PC-9 (cell line): ENCODE measurements around the gene M1AP. TPM values are rescaled to one million over a fixed set of nuclear protein-coding genes. Genes with fewer than 3 reads are reported as not detected.

Source experiments
- BruUV-seq: library from RNA; stranded (reverse); fragments of 400-500 nt; replicated peaks from 2 replicates; lab custom pipeline; 2021; lab: Mats Ljungman, UMichigan
- CTCF ChIA-PET: fragments of 300-600 bp; sonication (Branson Sonifier 250); formaldehyde crosslinking; loops from one replicate; lab custom pipeline; 2022; ENCODE audit warnings: antibody characterized with exemption; lab: Charles Lee
- POLR2A ChIA-PET: fragments of 300-600 bp; sonication (Branson Sonifier 250); formaldehyde crosslinking; loops from one replicate; lab custom pipeline; 2022; ENCODE audit warnings: antibody characterized with exemption; ENCODE audit not compliant: unreplicated experiment; lab: Charles Lee
- DNase-seq, 2 experiments: peaks; one replicate each; pipeline versions ENCODE4 v3.0.0 to v3.0.0-alpha.2; 2015 to 2022; ENCODE audit warnings: mixed read lengths in 1 of 2
- H2AFZ ChIP-seq: fragments of 200-600 bp; sonication (generic); 2 replicates; pipeline ENCODE4 v1.8.1; 2017; ENCODE audit warnings: antibody characterized with exemption
- H3F3A ChIP-seq: fragments of 200-600 bp; sonication (generic); 2 replicates; pipeline ENCODE4 v1.8.1; 2017; ENCODE audit warnings: antibody characterized with exemption, mild to moderate bottlenecking, low read depth; ENCODE audit not compliant: insufficient read depth
- H3K27ac ChIP-seq: fragments of 200-600 bp; sonication (generic); 2 replicates; pipeline ENCODE4 v1.6.1; 2016; ENCODE audit warnings: mixed run types
- H3K27me3 ChIP-seq: fragments of 200-600 bp; sonication (generic); 2 replicates; pipeline ENCODE4 v1.6.1; 2016; ENCODE audit warnings: low read depth, mixed run types; ENCODE audit not compliant: insufficient read depth
- H3K36me3 ChIP-seq: fragments of 200-600 bp; sonication (generic); 2 replicates; pipeline ENCODE4 v1.6.1; 2016; ENCODE audit warnings: low read depth, mixed run types
- H3K4me1 ChIP-seq: fragments of 200-600 bp; sonication (generic); replicated peaks from 2 replicates; pipeline ENCODE4 v1.6.1; 2016; ENCODE audit warnings: mixed run types; ENCODE audit not compliant: insufficient read depth
- H3K4me2 ChIP-seq: fragments of 200-600 bp; sonication (generic); 2 replicates; pipeline ENCODE4 v1.6.1; 2017; ENCODE audit warnings: mixed run types
- H3K4me3 ChIP-seq: fragments of 200-600 bp; sonication (generic); 2 replicates; pipeline ENCODE4 v1.6.1; 2016; ENCODE audit warnings: mixed run types
- H3K79me2 ChIP-seq: fragments of 200-600 bp; sonication (generic); 2 replicates; pipeline ENCODE4 v1.6.1; 2017; ENCODE audit warnings: low read depth, mixed run types
- H3K9me2 ChIP-seq: fragments of 200-600 bp; sonication (generic); 2 replicates; pipeline ENCODE4 v1.8.1; 2017; ENCODE audit warnings: mild to moderate bottlenecking; ENCODE audit not compliant: insufficient read depth
- H3K9me3 ChIP-seq: fragments of 200-600 bp; sonication (generic); 2 replicates; pipeline ENCODE4 v1.8.1; 2016; ENCODE audit warnings: low read depth; ENCODE audit not compliant: insufficient read depth
- H4K20me1 ChIP-seq: fragments of 200-600 bp; sonication (generic); 2 replicates; pipeline ENCODE4 v1.8.1; 2017; ENCODE audit not compliant: insufficient read depth
- CTCF ChIP-seq: fragments of 200-600 bp; sonication (generic); conservative IDR thresholded peaks from 2 replicates; pipeline ENCODE4 v1.6.1; 2017; ENCODE audit warnings: mixed run types, antibody characterized with exemption, mild to moderate bottlenecking, moderate library complexity
- EZH2 ChIP-seq: fragments of 200-600 bp; sonication (generic); IDR thresholded peaks from 2 replicates; pipeline ENCODE4 v1.8.0; 2017; ENCODE audit warnings: antibody characterized with exemption, low read depth
- intact Hi-C: fragments of 100-400 bp; cut with micrococcal nuclease; formaldehyde crosslinking; loops from one replicate; pipeline ENCODE4 v1.10.0; 2022; ENCODE audit not compliant: unreplicated experiment
- total RNA-seq: library from RNA; stranded (reverse); gene quantifications from 2 replicates; pipeline ENCODE4 v1.2.3, GENCODE V29; 2021

The M1AP gene
- total RNA-seq, 1 experiment from 2014 or later = 7.7 TPM

GRCh38 chr2:74653985-74654882 is 6.1 kb upstream of the M1AP start, which contains the start of gene SEMA4F:
SEMA4F (plus strand) TSS chr2:74654247; CDS start chr2:74654377, 130 bp downstream.
- Histone ChIP-seq H3K4me2 (peak within 1 kb of the TSS; percentile 74), H3K27ac (no peak within 1 kb of the TSS), H3K79me2 (no peaks in the 10 kb centered on the region), H2AFZ (peak within 1 kb of the TSS; percentile 92), H3K9me3 (no peaks in the 10 kb centered on the region), H3F3A (no peaks in the 10 kb centered on the region), H4K20me1 (no peaks in the 10 kb centered on the region), H3K27me3 (no peaks in the 10 kb centered on the region), H3K36me3 (no peaks in the 10 kb centered on the region), H3K4me3 (peak within 1 kb of the TSS; percentile 56), H3K9me2 (no peaks in the 10 kb centered on the region), H3K4me1 (no peaks in the 10 kb centered on the region; the same call in 1 of the 2 replicates)
- intact Hi-C loops = loop anchor here (10.0 kb wide), 1 partner anchor 169 kb away; the partner anchor contains the start of genes CCDC142 and TTC31
- no peak for TF ChIP-seq CTCF
- no peak for TF ChIP-seq EZH2
- ChIA-PET CTCF (no interaction called here), POLR2A (interaction anchor here (0.6 to 0.7 kb wide), 3 partner anchors 181 to 996 kb away, joined by 3 to 4 read pairs (median 4); no protein-coding TSS in a partner anchor)
- no TSS peak for BruUV-seq
- DNase-seq = peak; percentile 92 to 98

- no peaks in the 10 kb centered on the region for H3K27me3 ChIP-seq
- H3K4me2 ChIP-seq = peak overlapping the region; percentile 74
- intact Hi-C loops = loop anchor here (10.0 kb wide), 1 partner anchor 169 kb away; the partner anchor contains the start of genes CCDC142 and TTC31
- no peaks in the 10 kb centered on the region for H3F3A ChIP-seq
- BruUV-seq = no TSS peak
- H3K4me3 ChIP-seq = peak overlapping the region; percentile 56
- no peaks in the 10 kb centered on the region for H4K20me1 ChIP-seq
- no peaks in the 10 kb centered on the region for H3K36me3 ChIP-seq
- CTCF ChIA-PET = no interaction called here
- H3K79me2 ChIP-seq = no peaks in the 10 kb centered on the region
- no peaks in the 10 kb centered on the region for H3K9me3 ChIP-seq
- H3K4me1 ChIP-seq = no peaks in the 10 kb centered on the region; the same call in 1 of the 2 replicates
- H3K27ac ChIP-seq = no peak overlapping the region
- no peak for DNase-seq
- no peaks in the 10 kb centered on the region for H3K9me2 ChIP-seq
- peak overlapping the region; percentile 85 for H2AFZ ChIP-seq
- POLR2A ChIA-PET = interaction anchor here (0.5 to 0.7 kb wide), 4 partner anchors 37 to 996 kb away, joined by 4 to 7 read pairs (median 4); no protein-coding TSS in a partner anchor
- TF ChIP-seq CTCF (no peak), EZH2 (no peak)
These were observed 5.5 kb upstream of the M1AP start for GRCh38 chr2:74653589-74653984.

GRCh38 chr2:74646834-74647482 is 1.2 kb downstream of the M1AP start:
- 0 out of 2 replicates have a peak, but pooled peaks cover 4% of the 10 kb centered on the region for H3F3A ChIP-seq
- DNase-seq = no peak
- CTCF ChIA-PET = no interaction called here
- H3K36me3 ChIP-seq = no peaks in the 10 kb centered on the region
- H2AFZ ChIP-seq = no peak overlapping the region
- POLR2A ChIA-PET = no interaction called here
- intact Hi-C loops = no loop called here
- H3K4me3 ChIP-seq = peak overlapping the region; percentile 55; the same call in 1 of the 2 replicates
- BruUV-seq = TSS peak; percentile 49
- no peaks in the 10 kb centered on the region for H3K4me1 ChIP-seq
- peak overlapping the region; percentile 62 for H3K4me2 ChIP-seq
- TF ChIP-seq CTCF (no peak), EZH2 (no peak)
- no peak overlapping the region for H3K27ac ChIP-seq
- no peaks in the 10 kb centered on the region for H3K27me3 ChIP-seq
- no peaks in the 10 kb centered on the region for H3K79me2 ChIP-seq
- H3K9me2 ChIP-seq = no peaks in the 10 kb centered on the region
- no peaks in the 10 kb centered on the region for H4K20me1 ChIP-seq
- H3K9me3 ChIP-seq = no peaks in the 10 kb centered on the region
